ENCODE measurements around the gene UBLCP1.

- no peak for TF ChIP-seq EZH2 (IDR thresholded peaks at IDR 0.05; ENCODE audit: insufficient read depth, poor library complexity, severe bottlenecking)
- TF ChIP-seq EZH2phosphoT487 (IDR thresholded peaks at IDR 0.05; ENCODE audit: insufficient read depth, low read depth), result no peak
These were observed 61.9 kb downstream of the UBLCP1 start for GRCh38 chr5:159324986-159325385.
